Measurements from ENCODE around the gene KCNH8.
A peak's percentile ranks its signal among the peaks of the same experiment; 100 is the strongest.
"Not testable (repeated sequence)": the region's sequence is repeated elsewhere in the genome, so short reads cannot be mapped to it uniquely, and the experiment has no call there.

Gene KCNH8

DNA sequence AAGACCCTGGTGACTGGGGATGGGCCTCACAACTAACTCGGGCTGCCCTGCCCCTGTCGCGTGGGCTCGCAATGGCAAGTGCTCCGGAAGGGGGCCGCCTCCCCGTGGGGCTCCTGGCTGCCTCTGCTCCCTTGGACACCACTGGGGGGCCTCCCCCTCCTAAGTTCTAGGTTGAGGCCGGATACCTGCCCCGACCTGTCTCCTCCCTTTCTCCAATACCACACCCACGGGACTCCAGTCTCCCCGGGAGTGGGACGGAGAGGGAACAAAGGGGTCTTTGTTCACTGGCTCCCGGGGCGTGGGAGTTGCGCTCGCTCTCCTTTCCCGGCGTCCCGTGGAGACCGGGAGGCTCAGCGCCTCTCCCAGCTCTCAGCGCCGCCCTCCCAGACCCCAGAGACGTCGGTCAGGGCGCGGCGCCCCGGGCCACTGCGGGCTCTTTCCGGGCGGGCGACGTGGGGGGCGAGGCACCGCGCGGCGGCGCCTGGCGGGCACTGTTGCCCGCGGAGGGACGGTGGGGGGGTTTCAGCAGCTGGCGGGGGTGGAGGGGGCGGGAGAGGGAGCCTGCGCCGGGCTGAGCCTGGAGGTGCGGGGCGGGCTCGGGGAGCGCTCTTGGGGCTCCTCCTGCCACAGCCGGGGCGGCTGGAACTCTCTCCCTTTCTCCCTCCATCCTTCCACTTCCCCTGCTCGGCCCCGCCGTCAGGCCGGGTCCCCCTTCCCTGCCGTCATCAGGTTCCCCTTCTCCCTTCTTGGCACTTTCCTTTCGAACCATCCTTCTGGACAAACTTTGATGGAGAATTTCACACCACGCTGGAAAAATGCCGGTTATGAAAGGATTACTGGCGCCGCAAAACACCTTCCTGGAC is at the start of gene KCNH8:
Gene KCNH8, plus strand, starts transcription at position 606 of the 863 bp plus-strand sequence. Its CDS starts 210 bp downstream, at position 816.
- DNase-seq (ENCODE audit: low read depth): no peak

DNA sequence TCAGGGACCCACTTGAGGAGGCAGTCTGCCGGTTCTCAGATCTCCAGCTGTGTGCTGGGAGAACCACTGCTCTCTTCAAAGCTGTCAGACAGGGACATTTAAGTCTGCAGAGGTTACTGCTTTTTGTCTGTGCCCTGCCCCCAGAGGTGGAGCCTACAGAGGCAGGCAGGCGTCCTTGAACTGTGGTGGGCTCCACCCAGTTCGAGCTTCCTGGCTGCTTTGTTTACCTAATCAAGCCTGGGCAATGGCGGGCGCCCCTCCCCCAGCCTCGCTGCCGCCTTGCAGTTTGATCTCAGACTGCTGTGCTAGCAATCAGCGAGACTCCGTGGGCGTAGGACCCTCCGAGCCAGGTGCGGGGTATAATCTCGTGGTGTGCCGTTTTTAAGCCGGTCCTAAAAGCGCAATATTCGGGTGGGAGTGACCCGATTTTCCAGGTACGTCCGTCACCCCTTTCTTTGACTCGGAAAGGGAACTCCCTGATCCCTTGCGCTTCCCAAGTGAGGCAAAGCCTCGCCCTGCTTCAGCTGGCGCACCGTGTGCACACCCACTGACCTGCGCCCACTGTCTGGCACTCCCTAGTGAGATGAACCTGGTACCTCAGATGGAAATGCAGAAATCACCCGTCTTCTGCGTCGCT is 45.5 kb upstream of the KCNH8 start:
- not testable (repeated sequence) for DNase-seq (ENCODE audit: low read depth)

DNA sequence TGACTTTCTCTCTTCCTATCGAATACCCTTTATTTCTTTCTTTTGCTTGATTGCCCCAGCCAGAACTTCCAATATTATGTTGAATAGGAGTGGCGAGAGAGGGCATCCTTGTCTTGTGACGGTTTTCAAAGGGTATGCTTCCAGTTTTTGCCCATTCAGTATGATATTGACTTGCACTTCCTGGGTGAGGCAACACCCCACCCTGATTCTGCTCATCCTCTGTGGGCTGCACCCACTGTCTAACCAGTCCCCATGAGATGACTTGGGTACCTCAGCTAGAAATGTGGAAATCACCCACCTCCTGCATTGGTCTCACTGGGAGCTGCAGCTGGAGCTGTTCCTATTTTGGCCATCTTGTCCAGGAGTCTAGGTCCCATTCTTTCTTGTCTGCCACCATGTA is 44.8 kb upstream of the KCNH8 start:
- no peak for DNase-seq (ENCODE audit: low read depth)

DNA sequence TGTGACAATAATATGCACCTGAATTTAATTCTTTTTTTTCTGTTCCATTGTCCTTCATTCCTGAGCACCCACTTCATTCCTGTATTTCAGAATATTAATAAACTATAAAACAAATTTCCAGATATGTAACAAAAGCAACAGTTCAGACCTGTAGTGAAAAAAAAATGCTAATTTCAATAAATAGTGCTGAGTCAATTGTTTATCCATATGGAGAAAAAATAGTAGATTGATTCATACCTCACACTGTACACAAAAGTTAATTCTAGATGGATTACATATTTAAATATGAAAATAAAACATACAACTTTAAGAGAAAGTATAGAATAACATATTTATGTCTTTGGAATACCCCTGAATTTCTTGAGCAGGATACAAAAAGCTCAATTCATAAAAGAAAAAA is 43.9 kb upstream of the KCNH8 start:
- no peak for DNase-seq (ENCODE audit: low read depth)

DNA sequence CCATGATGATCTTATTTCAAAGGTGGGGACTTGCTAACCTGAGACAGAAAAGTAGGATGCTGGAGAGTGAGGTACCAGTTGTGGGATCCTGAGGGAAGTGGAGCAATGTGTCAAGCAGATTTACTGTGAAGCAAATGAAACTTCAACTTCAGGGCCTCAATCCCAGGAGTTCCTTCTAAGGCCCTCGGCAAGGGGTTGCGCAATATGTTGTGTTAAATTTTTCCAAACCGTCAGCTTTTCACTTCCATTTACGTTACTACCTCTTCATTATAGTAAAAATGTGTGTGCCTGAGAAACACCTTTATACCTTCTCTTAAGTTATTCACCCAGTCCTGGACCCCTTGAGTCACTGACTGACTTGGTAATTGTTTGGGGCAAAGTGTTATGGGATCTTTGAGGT is 42.5 kb upstream of the KCNH8 start:
- no peak for DNase-seq (ENCODE audit: low read depth)

DNA sequence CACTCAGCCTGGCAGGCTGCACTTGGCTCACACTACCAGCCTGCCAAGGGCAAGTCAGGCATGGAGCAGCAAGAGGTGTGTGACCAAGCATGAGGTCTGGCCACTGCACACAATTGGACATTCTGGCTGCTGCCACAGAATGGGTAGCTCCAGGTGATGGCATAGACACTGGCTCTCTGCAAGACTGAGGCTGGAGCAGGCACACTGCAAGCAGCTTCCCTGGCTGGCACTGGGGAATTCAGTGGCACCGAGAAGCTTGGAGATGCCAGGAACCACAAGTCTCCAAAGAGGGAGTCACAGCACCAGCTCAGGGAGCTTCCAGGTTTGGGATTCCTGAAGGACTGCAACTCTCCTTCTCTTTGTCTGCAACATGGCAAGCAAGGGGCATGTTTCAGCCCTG is 42.0 kb upstream of the KCNH8 start:
- DNase-seq (ENCODE audit: low read depth): no peak

DNA sequence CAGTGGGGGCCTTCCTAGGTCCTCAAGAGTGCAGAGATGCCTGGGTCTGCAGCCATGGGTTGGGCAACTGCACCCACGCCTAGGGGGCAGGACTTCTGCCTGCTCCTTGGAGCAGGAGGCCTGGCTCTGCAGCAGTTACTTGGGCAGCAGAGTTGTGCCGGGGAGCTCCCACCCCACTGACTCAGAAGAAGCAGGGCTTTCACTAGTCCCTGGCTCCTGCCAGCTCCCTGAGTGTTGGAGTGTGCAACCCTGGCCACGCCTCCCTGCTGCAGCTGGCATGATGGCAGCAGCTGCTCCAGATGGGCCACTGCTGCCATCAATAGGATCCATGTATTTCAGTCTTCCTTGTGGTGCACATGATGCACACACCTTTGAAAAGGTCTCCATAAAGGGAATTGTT is 40.6 kb upstream of the KCNH8 start:
- no peak for DNase-seq (ENCODE audit: low read depth)

DNA sequence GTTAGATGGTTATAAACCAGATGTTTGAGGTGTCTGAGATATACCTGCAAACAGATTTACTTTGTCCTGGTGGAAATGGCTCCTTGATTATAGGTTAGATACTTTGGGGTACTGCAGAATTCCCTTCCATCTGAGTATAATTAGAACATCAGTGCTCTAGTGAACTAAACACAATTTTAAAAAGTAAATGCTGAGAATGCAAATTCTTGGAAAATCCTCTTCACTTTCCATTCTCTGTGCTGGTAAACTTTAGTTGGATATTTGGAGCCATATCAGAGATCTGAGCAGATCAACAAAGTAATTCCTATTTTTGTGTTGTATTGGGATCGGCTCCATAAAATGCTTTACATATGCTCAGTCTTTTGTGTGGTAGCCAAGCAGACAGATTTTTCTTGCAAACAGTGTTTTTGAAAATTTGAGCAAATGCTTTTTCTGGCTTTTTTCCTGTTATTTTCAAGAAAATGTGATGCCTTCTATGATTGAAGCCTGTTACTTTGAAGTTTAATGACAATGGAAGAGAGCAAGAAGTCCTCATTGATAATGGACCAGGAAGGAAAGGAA is 37.9 kb upstream of the KCNH8 start:
- no peak for DNase-seq (ENCODE audit: low read depth)

DNA sequence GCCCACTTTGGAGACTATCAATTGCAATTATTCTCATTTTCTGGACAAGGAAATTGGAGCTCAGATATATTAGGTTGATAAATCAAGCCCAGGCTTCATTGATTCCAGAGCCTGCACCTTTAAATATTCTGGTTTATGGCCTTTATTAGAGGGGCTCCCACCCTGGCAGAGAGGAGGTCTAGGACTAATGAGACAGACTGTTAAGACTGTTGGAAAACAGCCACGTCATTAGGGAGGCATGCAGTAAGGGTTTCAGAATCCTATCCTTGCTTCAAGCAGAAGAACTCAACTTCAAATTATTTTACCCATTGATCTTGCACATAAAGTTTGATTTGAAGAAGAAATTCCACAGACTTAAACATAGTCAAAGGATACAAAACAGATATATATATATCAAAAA is 33.8 kb upstream of the KCNH8 start:
- no peak for DNase-seq (ENCODE audit: low read depth)

DNA sequence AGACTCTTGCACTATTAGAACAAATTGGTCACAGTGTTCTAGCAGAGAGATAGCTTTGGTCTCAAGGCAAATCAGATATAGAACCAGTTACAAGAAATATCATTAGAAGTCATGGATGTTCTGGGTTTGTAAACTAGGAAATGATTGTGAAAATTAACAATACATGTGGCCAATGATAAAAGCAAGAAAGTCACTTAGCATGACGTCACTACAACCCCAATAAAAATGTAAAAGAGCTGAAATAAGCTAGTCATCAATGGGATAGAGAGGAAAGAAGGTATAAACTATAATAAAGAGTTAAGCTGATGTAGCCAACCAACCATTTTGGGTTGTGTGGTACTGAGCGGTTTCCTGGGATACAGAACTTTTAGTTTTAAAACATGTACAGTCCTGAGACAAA is 32.1 kb upstream of the KCNH8 start:
- no peak for DNase-seq (ENCODE audit: low read depth)

DNA sequence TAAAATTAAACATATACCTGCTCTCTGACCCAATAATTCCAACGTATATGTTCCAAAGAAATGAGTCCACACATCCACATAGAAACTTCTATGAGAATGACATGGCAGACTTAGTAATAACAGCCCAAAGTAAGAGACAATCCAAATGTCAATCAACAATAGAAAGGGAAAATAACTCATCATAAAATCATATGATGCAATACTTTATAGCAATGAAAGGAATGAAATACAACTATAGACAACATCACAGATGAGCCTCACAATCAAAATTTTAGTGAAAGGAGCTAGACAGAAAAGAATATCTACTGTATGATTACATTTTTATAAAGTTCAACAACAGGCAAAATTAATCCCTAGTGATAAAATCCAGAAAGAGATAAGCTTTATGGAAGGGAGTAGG is 23.6 kb upstream of the KCNH8 start:
- no peak for DNase-seq (ENCODE audit: low read depth)

DNA sequence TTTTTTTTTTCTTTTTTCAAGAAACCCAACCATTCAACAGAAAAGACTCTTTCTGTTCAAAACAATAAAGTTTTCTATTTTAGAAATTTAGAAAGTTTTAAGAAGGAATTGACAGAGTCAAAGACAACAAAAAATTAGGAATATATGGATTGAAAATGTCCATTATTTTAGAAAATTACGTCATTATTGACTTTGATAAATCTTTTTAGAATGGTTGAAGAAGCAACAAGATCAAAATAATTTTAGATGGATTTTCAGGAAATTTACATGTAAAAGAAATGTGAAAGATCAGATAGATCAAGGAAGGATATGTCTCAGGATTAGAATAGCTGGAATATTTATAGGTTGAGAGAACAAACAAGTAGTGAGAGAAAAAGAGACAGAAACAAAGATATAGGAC is 8.4 kb upstream of the KCNH8 start:
- no peak for DNase-seq (ENCODE audit: low read depth)

DNA sequence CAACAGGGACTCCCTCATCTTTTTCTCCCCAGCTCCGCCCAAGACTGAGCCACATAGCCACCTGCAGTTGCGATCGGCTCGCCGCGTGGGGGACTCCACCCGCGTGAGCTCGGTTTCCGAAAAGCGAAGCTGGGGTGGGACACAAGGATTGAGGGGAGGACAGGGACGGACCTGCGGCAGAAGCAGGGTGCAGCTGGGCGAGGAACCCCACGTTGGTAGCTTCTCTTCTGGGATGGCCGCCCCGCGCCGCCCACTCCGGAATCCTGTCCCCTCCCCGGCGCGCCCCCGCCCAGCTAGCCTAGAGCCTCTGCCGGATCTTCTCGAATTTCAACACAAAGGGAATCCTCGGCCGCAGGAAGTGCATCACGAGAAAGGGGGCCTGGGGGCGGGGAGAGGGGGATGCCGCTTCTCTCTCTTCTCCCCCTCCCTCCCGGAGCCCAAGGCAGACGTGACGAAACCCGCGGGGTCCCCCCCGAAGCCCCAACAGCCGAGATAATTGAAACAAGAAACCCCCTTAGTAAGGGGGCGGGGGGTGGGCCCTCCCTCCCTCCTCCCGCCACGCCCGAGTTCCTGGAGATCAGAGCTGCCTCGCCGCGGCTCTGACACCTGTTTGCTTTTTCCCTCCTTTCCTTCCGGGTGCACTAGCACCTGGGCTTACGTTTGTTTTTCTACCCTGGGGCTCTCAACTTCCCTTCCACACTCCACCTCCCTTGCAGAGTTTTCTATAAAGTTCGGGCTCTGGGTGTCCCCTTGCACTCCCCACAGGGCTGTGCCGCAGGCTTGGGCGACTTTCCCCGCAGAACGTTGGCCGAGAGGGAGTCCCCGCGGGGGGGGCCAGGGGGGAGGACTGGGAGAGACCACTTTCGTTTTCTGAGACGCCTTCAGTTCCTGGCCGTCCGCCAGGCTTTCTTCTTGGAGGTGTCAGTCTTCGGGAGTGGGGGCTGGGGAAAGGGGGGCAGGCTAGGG is 1.3 kb upstream of the KCNH8 start:
- DNase-seq (ENCODE audit: low read depth): peak; percentile 33

DNA sequence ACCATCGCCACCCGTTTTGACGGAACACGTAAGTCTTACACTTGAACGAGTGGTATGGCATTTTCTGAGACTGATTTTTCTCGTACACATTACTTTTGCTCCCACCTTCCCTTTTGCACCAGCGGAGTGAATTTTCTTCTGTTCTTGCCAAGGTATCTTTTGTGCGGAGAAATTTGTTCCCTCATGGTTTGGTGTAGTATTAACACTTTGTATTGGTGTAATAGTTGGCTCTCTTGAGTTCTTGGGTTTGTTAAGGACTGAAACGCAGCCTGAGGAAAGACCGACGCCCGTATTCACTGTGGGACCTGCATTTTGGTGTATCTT is 420 bp downstream of the KCNH8 start:
- no peak for DNase-seq (ENCODE audit: low read depth)

DNA sequence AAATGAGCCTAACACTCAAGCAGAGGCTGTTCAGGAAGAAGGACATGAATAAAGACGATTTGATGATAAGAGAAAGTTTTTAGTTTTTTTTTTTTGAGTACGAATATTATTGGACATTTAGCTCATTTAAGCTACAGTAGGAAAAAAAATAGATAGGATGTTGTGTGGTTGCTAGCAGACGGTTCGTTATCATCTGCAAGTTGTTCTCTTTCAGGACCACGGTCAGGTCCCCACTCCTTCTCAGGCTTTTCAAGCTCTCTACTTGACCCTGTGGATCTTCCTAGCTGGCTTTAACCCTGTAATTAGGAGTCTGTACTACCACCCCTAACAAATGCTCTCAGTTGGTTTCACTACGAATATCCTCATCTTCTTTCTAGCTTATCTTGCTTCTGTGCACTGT is 1.1 kb downstream of the KCNH8 start:
- no peak for DNase-seq (ENCODE audit: low read depth)

DNA sequence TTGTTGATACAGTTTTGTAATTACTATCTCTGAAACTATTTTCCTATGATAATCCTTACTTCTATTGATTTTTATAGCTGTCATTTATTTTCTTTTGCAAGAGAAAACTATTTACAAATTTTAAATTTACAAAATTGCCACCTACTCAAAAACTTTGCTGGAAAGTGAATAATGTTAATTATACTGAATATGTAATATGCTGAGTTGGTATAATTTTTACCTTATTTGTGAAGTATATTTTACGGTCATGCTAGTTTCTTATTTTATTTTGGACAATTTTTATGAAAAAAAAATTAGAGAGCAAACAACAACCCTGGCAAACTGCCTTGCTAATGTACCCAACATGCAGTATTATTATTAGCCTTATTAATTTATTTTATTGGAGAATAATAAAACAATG is 2.9 kb downstream of the KCNH8 start:
- no peak for DNase-seq (ENCODE audit: low read depth)

DNA sequence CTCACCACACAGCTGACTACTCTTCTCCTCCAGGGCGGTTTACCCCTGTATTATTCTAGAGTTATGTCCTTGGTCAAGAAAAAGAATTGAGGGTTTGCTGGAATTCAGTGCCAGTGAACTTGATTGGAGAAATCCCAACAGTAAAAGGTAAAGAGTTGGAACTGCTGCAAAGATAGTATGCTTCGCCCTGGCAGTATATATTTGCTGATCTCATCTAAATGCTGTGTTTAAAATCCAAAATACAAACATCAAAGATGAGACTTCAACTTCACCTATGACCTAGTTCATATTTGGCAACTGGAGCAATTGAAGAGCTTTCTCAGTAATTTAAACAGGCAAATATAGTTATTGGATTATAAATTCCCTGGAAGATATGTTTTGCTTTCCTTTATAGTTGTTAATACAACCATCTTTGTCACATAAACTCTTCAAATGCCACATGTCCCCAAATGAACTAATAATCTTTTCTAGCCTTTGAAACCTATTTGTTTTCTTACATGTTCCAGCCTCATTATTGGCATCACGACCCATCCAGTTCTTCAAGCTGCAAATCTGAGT is 6.5 kb downstream of the KCNH8 start:
- no peak for DNase-seq (ENCODE audit: low read depth)

DNA sequence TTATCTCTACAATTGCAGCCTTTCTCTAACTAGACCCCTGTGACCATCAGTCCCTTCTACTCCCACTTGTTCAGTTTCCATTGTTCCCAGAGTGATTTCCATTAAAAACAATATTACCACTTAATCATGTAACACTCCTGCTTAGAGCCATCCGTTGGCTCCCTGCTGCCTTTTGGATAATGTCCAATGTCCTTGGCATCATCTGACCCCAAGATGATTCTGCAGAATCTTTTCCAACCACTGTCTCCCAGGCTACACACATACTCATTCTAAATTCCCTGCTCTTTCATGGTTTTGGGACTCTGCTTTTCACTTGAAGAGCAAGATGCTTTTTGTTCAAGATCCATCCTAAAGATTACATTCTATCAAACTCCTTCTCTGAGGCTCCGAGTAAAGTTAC is 7.1 kb downstream of the KCNH8 start:
- no peak for DNase-seq (ENCODE audit: low read depth)

DNA sequence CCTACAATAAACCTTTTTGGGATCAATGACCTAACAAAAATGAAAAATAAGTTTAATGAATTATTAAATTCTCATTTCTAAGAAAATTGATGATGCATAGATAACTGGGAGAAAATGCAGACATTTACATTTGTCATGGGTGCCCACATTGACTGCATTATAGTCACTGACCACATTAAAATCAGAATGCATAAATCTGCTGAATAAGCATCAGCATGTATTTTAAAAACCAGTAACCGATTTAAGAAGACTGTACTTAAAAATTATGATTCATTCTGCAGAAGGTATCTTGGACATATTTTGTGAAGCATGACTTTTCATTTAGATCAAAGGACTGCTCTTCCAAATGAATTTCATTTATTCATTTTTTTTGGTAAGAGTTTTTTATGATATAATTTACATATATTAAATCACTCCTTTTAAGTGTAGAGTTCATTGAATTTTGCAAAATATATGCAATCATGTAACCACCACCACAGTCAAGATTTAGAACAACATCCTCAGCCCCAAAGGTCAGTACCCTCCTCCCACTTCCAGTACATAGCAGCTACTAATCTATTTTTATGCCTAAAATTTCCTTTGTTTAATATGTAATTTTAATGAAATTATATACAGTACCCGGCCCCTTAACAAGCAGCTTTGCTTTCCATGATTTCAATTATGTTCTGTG is 11.8 kb downstream of the KCNH8 start:
- DNase-seq (ENCODE audit: low read depth): no peak

DNA sequence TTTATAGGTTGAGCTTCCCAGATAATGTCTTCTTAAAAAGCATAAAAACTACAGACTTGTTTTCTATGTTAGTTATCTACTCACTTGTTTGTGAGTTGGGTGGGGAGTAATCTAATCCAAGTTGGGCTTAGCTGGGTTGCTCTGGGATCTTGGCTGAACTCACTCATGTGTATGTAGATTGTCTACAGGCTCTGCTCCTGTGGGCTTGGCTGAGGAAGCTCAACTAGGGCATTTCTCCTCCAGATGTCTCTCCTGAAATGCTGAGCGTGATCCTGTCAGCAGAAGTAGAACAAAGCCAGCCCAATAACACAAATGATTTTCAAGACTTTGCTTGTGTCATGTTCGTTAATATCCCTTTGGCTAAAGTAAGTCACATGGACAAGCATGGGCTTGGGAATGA is 17.3 kb downstream of the KCNH8 start:
- no peak for DNase-seq (ENCODE audit: low read depth)

DNA sequence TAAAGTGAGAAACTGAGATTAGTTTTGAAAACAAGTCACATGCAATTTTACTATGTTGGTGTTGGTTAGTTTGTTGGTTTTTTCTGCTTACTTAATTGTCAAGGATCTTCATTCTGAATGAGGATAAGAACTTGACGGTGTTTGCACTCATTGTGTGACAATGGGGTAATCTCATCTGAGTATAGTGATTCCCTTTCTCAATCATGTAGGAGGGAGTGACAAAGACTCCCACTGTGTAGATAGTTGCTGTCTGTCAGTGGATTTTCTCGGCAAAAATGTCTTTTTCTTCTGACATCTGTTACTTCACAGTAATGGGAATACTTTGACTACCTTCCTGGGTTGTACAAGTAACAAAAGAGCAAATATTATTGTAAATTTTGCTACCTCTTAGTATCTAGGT is 23.5 kb downstream of the KCNH8 start:
- DNase-seq (ENCODE audit: low read depth): no peak

DNA sequence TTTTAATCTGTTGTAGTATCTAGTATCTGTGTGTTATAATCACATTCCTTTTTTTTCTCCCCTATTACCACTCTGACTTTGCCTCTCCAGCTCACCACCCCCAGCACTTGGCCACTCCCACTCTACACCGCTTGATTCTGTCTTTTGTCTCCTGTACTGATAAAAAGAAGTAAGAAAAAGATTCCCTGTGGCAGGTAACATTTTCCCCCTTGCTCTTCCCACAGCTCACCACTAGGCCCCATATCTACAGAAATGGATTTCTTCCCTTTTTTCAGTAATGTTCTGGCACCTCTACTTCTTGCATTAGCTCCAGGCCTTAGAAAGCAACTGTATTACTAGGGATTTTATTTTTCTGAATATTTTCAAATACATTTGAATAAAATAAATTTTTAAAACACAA is 25.6 kb downstream of the KCNH8 start:
- no peak for DNase-seq (ENCODE audit: low read depth)
